Activated CD4-positive, alpha-beta T cell treated with anti-CD3 and anti-CD28 coated beads, Interleukin-2, amount 10 ng/mL, durations not matched to agents 7 days and 5 days (primary cell): ENCODE results near the gene THEMIS. TPM values are rescaled to one million over a fixed set of nuclear protein-coding genes. Genes with fewer than 3 reads are reported as not detected.
A peak's percentile ranks its signal among the peaks of the same experiment; 100 is the strongest.

Experiments used
- CTCF ChIA-PET: fragments of 350-600 bp; sonication (Branson Sonifier 250); formaldehyde crosslinking; loops from one replicate; lab custom pipeline; 2021; ENCODE audit warnings: antibody characterized with exemption; lab: Charles Lee
- POLR2A ChIA-PET: fragments of 350-600 bp; sonication (Branson Sonifier 250); formaldehyde crosslinking; loops from one replicate; lab custom pipeline; 2021; ENCODE audit warnings: antibody characterized with exemption; lab: Charles Lee
- DNase-seq: peaks from one replicate; pipeline ENCODE4 v3.0.0-alpha.2; 2020
- H3K27ac Mint-ChIP-seq: one replicate; pipeline ENCODE4 v1.8.0; 2021; ENCODE audit warnings: mild to moderate bottlenecking, moderate library complexity, mixed read lengths
- H3K27me3 Mint-ChIP-seq: one replicate; pipeline ENCODE4 v1.8.0; 2021; ENCODE audit warnings: mixed read lengths
- H3K36me3 Mint-ChIP-seq: one replicate; pipeline ENCODE4 v1.8.0; 2021; ENCODE audit warnings: low read depth, mixed read lengths
- H3K4me1 Mint-ChIP-seq: one replicate; pipeline ENCODE4 v1.8.0; 2021; ENCODE audit warnings: mixed read lengths
- H3K4me3 Mint-ChIP-seq: one replicate; pipeline ENCODE4 v1.8.0; 2021; ENCODE audit warnings: mild to moderate bottlenecking, moderate library complexity, mixed read lengths
- H3K9me3 Mint-ChIP-seq: one replicate; pipeline ENCODE4 v1.8.0; 2021; ENCODE audit warnings: mixed read lengths
- total RNA-seq, 2 experiments: library from RNA; stranded (reverse); gene quantifications; one replicate each; pipeline ENCODE4 v1.2.3, GENCODE V29; 2021

THEMIS gene
- total RNA-seq, 2 experiments from 2014 or later: 89.2 to 101 TPM

DNA sequence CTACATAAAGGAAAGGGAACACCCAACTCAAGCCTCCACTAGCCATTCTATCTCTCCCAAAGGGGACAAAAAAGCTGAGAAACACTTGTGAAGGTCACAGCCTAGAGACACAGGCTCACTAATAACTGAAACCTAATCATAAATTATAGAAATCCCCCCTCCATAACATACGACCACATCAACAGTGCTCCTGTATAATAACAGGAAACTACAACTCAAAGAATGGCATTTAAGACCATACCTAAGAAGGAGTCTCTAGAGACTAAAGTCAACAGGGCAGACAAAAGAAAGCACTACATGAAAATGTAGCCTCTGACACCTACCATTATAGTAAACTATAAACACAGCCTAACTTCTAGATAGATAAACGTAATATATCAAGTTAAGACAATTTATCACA, 82.7 kb downstream of the THEMIS start:
- no peaks in the 10 kb centered on the region for H3K27me3 Mint-ChIP-seq
- H3K4me1 Mint-ChIP-seq: peaks cover 54% of the 10 kb centered on the region
- CTCF ChIA-PET: no interaction called here
- POLR2A ChIA-PET: no interaction called here
- peaks cover 74% of the 10 kb centered on the region for H3K36me3 Mint-ChIP-seq
- H3K27ac Mint-ChIP-seq: no peak overlapping the region
- no peak overlapping the region for H3K4me3 Mint-ChIP-seq
- no peaks in the 10 kb centered on the region for H3K9me3 Mint-ChIP-seq
- DNase-seq: no peak

DNA sequence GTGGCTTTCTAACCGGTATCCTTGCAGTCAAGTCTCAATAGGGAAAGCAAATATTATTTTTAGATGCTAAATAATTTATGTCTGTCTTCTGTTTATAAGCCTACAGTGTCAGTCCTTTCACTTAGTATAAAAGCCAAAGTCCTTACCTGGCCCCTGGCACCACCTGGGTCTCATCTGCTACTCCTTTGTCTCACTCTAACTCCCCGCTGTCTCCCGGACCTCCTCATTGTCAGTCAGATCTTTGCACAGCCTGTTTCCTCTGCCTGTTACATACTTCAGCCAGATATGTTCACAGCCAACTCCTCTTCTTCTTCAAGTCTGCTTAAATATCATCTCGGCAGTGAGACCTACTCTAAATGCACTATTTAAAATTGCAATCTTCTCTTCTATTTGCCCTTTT, 84.2 kb downstream of the THEMIS start:
- no peak for DNase-seq
- ChIA-PET CTCF (interaction anchor here (1.2 kb wide), 1 partner anchor 19 kb away, joined by 3 read pairs; no protein-coding TSS in a partner anchor), POLR2A (no interaction called here)
- peaks cover 81% of the 10 kb centered on the region for H3K36me3 Mint-ChIP-seq
- no peak overlapping the region for H3K4me3 Mint-ChIP-seq
- H3K4me1 Mint-ChIP-seq: peaks cover 59% of the 10 kb centered on the region
- H3K9me3 Mint-ChIP-seq: no peaks in the 10 kb centered on the region
- peak overlapping the region; percentile 28 for H3K27ac Mint-ChIP-seq
- no peaks in the 10 kb centered on the region for H3K27me3 Mint-ChIP-seq

DNA sequence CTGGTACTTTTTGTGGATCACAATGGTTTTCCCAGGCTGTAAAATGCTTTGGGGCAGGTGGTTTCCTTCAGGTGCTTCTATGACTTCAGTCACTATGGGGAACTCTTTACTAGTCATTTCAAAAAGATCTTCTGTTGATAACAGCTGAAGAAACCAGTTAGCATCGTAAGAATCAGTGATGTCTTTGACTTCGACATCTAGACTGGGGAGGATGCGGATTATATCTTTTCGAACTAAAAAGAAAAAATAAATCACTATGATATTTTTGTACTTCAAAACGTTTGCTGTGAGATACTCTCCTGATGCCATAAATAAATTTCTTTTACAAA, 87.2 kb downstream of the THEMIS start:
- Mint-ChIP-seq H3K27ac (no peak overlapping the region), H3K36me3 (peaks cover 86% of the 10 kb centered on the region), H3K4me3 (no peak overlapping the region), H3K27me3 (no peaks in the 10 kb centered on the region), H3K9me3 (peaks cover 2% of the 10 kb centered on the region), H3K4me1 (peaks cover 58% of the 10 kb centered on the region)
- no peak for DNase-seq
- ChIA-PET POLR2A (no interaction called here), CTCF (interaction anchor here (1.0 kb wide), 1 partner anchor 19 kb away, joined by 3 read pairs; no protein-coding TSS in a partner anchor)

DNA sequence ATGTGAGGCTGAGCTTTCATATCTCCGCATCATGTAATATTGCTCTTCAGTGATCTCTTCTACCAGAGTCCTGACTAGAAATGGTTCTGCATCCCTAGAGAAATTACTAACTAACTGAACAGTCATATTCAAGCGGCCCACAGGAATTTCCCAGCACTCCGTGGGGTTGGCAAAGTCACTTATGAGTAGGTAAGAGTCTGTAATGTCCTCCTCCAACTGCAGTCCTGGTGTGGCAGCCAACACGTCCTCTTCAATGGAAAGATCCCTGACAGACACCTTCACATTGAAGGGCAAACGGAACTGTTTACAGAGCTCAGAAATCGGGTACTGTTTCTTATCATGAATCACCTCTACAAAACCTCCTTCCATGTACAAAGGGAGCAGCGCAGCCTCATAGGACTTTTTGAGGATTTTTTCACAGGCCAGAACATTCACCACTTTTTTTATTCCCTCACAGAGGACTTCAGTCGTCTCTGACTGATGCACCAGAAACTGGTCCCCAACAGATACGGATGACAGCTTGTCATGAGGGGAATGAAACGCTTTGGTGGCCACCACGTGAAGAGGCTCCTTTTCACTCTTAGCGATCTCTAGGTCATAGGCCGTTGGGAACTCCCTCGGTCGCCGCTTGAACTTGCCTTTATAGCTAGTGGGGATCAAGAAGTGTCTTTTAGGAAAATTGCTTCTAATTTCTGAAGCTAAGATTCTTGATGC, 87.7 kb downstream of the THEMIS start:
- Mint-ChIP-seq H3K36me3 (peaks cover 86% of the 10 kb centered on the region), H3K27ac (no peak overlapping the region), H3K27me3 (no peaks in the 10 kb centered on the region), H3K9me3 (peaks cover 2% of the 10 kb centered on the region), H3K4me1 (peaks cover 57% of the 10 kb centered on the region), H3K4me3 (no peak overlapping the region)
- DNase-seq: no peak
- ChIA-PET POLR2A (no interaction called here), CTCF (interaction anchor here (1.0 kb wide), 1 partner anchor 18 kb away, joined by 3 read pairs; no protein-coding TSS in a partner anchor)

DNA sequence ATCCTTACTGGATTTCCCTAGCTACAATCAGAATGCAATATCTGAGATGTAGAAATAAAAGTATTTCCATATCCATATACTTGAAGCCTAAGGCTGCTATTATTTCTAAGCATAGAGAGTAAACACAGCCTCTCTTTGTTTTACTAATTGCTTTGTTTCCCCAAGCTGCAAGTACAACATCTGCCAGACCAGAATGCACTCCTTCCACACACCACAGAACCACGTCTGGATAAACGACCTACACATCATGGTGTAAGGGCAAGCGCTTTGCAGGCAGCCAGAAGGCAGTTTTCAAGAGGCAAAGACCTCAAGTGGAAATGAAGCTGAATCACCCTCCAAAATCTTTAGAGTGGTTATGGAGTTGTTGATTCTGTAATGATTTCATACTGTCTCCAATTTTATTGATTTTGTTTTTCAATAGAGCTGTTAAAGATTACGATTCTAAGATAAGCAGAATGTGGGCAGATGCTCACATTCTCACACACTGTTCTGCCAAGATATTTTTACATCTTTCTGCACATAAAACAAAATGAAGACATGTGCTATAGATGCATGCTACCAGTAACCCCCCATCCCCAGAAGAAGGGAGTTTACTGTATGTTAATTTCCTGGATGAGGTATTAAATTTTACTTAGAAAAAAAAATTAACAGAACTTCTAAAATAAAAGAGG, 88.8 kb downstream of the THEMIS start:
- no peak overlapping the region for H3K27ac Mint-ChIP-seq
- peaks cover 5% of the 10 kb centered on the region for H3K9me3 Mint-ChIP-seq
- H3K27me3 Mint-ChIP-seq: no peaks in the 10 kb centered on the region
- DNase-seq: no peak
- H3K4me3 Mint-ChIP-seq: no peak overlapping the region
- ChIA-PET POLR2A (no interaction called here), CTCF (interaction anchor here (0.5 to 0.6 kb wide), 2 partner anchors 13 to 378 kb away, joined by 6 to 7 read pairs; no protein-coding TSS in a partner anchor)
- H3K36me3 Mint-ChIP-seq: peaks cover 89% of the 10 kb centered on the region
- H3K4me1 Mint-ChIP-seq: peaks cover 55% of the 10 kb centered on the region

DNA sequence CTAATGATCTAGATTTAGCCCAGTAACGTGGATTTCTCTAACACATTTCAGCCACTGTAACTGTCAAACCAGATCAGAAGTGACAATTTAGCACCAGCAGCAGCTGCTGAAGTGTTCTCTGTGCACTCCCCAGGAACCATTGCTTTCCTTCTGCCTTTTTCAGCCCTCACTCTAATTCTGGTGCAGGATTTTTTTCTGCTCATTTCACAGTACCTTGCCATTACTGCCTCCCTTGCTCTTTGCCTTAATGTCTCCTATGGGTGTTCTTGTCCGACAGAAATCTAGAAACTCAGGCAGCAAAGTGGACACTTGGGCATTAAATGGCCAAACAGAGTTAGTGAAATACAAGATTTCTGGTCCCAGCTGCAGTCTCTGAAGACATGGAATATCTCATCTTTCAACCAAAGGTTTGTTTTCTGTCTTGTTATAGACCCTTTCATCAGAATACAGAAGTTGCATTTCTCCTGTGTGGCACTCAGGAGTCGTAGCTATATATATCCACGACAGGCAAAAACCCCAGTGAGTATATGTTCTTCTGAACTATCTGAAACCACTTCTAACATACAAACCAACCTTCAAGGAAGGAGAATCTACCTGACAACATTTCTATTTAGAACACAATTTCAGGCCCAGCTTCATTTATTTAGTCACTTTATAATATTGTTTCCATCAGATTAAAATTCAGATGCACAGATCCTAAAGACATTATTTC, 92.9 kb downstream of the THEMIS start:
- Mint-ChIP-seq H3K27me3 (no peaks in the 10 kb centered on the region), H3K4me1 (peaks cover 31% of the 10 kb centered on the region), H3K4me3 (no peak overlapping the region), H3K36me3 (peaks cover 94% of the 10 kb centered on the region), H3K27ac (no peak overlapping the region), H3K9me3 (peaks cover 15% of the 10 kb centered on the region)
- ChIA-PET POLR2A (no interaction called here), CTCF (no interaction called here)
- no peak for DNase-seq

DNA sequence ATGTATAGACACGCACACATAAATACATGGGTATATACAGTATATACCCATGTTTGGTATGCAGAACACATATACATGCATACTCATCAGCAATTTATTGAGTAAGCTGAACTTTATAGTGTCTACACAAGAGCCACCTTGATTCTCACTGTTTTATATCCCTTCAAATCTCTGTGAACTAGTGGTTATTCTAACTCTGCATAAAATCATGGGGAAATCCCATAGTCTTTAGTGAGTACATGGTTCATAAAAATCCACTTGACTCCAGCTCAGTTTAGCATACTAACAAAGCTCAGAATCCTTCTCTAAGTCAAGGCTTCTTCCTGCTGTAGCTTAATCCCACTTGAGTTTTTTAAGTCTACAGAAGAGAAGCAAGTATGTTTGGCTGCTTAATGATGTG, 104.1 kb downstream of the THEMIS start:
- peaks cover 44% of the 10 kb centered on the region for H3K4me1 Mint-ChIP-seq
- H3K4me3 Mint-ChIP-seq: no peak overlapping the region
- ChIA-PET CTCF (no interaction called here), POLR2A (no interaction called here)
- H3K36me3 Mint-ChIP-seq: peaks cover 81% of the 10 kb centered on the region
- DNase-seq: no peak
- no peaks in the 10 kb centered on the region for H3K27me3 Mint-ChIP-seq
- peaks cover 18% of the 10 kb centered on the region for H3K9me3 Mint-ChIP-seq
- no peak overlapping the region for H3K27ac Mint-ChIP-seq

DNA sequence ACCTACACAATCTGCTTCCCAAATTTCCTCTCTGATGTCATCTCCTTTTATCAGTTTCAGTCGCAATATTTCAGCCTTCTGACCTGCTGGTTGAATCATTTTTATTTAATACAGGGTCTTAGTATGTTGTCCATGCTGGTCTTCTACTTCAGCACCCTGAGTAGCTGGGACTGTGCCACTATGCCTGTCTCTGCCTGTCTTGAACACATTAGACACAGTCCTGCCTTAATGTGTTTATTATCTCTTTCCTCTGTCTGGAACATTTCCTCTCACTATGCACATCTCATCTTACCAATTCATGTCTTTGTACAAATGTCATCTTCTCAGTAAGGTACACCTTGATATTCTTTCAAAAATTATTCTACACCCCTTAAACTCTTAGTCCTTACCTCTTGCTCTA, 106.5 kb downstream of the THEMIS start:
- POLR2A ChIA-PET: no interaction called here
- Mint-ChIP-seq H3K9me3 (peaks cover 14% of the 10 kb centered on the region), H3K36me3 (peaks cover 75% of the 10 kb centered on the region), H3K27ac (no peak overlapping the region), H3K4me1 (peaks cover 43% of the 10 kb centered on the region), H3K4me3 (no peak overlapping the region), H3K27me3 (no peaks in the 10 kb centered on the region)
- no peak for DNase-seq
- CTCF ChIA-PET: interaction anchor here (1.6 to 2.1 kb wide), 2 partner anchors 9 to 19 kb away, joined by 3 to 5 read pairs; no protein-coding TSS in a partner anchor

DNA sequence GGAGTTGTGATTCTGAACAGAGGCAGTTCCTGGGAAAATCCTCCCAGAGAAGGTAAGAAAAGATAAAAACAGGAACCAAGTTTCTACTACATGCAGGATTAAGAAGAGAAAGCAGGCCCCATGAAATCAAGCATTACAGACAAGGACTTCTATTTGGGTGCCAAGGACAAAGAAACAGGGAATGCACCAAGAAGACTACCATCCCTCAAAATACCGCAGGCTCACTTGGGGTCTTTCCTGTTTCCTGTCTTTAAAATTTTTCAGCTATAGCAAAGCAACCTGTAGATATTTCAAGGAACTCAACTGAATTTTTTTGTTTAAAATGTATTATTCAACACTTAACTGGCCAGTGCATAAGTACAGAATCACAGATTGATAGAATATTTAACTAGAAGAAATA, 107.5 kb downstream of the THEMIS start:
- ChIA-PET CTCF (interaction anchor here (0.6 to 2.1 kb wide), 2 partner anchors 10 to 12 kb away, joined by 3 to 5 read pairs; no protein-coding TSS in a partner anchor), POLR2A (no interaction called here)
- DNase-seq: no peak
- Mint-ChIP-seq H3K4me1 (peaks cover 43% of the 10 kb centered on the region), H3K27me3 (no peaks in the 10 kb centered on the region), H3K4me3 (no peak overlapping the region), H3K36me3 (peaks cover 77% of the 10 kb centered on the region), H3K9me3 (peaks cover 11% of the 10 kb centered on the region), H3K27ac (peak overlapping the region; percentile 81)

DNA sequence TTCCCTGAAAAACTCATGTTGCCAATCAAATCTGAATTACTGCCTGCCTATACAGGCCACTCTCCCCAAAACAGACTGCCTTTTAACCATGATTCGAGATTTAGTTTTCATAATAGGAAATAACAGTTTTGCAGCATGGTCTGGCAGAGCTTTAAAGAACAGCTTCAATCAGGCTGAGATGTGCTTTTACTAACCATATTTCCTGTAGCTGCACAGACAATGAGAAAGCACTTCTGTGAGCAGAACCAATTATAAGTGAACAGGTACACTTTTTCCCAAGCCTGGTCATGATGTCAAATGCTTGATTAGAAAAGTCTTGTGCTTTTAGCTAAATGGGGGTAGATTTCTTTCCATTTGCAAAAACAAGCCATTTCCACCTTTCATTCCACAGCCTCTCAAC, 108.2 kb downstream of the THEMIS start:
- CTCF ChIA-PET: interaction anchor here (0.6 to 2.1 kb wide), 2 partner anchors 11 to 13 kb away, joined by 3 to 5 read pairs; no protein-coding TSS in a partner anchor
- peaks cover 8% of the 10 kb centered on the region for H3K9me3 Mint-ChIP-seq
- POLR2A ChIA-PET: interaction anchor here (0.6 kb wide), 1 partner anchor 100 kb away, joined by 3 read pairs; no protein-coding TSS in a partner anchor
- no peak overlapping the region for H3K4me3 Mint-ChIP-seq
- H3K36me3 Mint-ChIP-seq: peaks cover 72% of the 10 kb centered on the region
- H3K4me1 Mint-ChIP-seq: peaks cover 40% of the 10 kb centered on the region
- DNase-seq: no peak
- no peaks in the 10 kb centered on the region for H3K27me3 Mint-ChIP-seq
- peak overlapping the region; percentile 54 for H3K27ac Mint-ChIP-seq

DNA sequence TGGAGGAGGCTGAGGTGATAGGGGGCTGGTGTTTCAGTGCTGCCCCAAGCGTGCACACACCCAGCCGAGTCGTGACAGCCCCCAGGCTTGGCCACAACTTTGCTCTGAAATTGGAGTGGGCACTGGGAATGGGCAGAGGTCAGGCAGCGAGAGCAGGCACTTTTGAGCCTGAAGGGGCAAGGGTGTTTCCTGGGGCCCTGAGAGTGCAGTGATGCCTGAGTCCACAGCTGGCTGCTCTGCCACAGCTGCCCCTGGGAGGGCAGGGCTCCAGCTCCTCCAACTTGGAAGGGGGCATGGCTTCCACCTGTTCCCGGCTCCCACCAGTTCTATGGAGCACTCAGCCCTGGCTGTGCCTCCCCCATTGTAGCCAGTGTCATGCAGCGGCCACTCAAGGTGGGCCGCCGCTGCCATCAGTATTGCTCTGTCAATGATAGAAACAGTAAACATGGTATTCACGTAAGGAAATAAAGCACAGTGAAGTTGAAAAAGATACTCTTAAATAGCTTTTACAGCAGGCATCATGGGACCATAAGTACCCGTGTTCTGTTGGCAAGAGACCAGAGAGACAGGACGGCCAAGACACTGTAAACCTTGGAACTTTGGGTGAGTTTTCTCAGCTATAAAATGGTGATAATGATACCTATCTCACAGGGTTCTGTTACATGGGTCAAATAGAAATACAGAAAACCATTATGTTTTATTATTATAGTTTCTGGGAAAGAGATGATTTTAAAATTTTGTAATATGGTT, 108.9 kb downstream of the THEMIS start:
- peaks cover 4% of the 10 kb centered on the region for H3K9me3 Mint-ChIP-seq
- no peaks in the 10 kb centered on the region for H3K27me3 Mint-ChIP-seq
- DNase-seq: no peak
- POLR2A ChIA-PET: no interaction called here
- no peak overlapping the region for H3K4me3 Mint-ChIP-seq
- H3K27ac Mint-ChIP-seq: no peak overlapping the region
- H3K36me3 Mint-ChIP-seq: peaks cover 69% of the 10 kb centered on the region
- peaks cover 35% of the 10 kb centered on the region for H3K4me1 Mint-ChIP-seq
- CTCF ChIA-PET: interaction anchor here (2.1 kb wide), 1 partner anchor 12 kb away, joined by 5 read pairs; no protein-coding TSS in a partner anchor

DNA sequence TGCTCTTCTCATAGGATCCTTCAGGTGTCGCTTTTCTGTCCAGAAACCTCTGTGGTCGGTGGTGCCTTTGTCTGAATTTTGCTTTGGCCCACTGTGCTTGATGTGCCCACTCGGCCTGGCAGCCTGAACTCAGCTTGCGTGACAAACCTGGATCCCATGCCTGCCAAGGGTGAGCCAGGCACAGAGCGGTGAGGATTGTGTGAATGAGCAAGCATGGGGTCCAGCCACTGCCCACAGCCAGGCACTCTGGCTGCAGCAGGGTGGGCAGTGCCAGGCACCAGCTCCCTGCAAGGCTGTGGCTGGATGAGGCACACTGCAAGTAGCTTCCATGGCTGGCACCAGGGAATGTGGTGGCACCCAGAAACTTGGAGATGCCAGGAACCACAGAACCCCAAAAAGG, 110.3 kb downstream of the THEMIS start:
- Mint-ChIP-seq H3K27ac (no peak overlapping the region), H3K9me3 (peaks cover 2% of the 10 kb centered on the region), H3K4me1 (peaks cover 31% of the 10 kb centered on the region), H3K4me3 (no peak overlapping the region), H3K27me3 (no peaks in the 10 kb centered on the region), H3K36me3 (peaks cover 58% of the 10 kb centered on the region)
- CTCF ChIA-PET: no interaction called here
- POLR2A ChIA-PET: no interaction called here
- DNase-seq: no peak
